Measurements from ENCODE around the gene DRC7.

DNA sequence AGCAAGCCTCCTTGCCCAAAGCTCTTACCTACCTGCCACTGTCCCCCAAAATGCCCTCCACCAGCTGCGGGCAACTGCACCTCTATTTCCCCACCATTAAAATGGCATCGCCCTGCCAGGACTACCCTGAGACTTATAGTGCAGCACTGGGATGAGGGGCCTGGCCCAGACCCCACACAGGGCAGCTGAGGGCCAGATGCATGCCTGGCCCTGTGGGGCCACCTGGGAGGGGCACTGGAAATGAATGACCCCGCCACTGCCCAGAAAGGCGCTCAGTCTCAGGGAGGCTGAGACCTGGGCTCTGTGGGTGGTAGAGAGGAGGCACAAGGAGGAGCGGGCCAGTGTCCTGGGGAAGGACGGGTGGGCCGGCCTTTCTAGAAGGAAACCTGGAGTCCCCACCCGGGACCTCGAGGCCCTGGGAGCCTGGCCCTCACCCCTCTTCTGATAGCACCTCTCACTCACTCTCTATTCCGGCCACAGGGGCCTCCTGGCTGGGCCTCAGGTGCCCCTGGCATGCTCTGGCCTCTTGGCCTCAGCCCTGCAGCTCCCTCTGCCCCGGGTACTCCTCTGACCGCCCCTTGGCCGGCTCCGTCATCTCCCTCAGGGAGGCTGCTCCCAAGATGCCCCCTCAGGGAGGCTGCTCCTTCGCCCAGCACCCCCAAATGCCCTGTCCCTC, 67.9 kb downstream of the DRC7 start:
- no peak for TF ChIP-seq POLR2A (IDR thresholded peaks at IDR 0.05)
- TF ChIP-seq CTCF (IDR thresholded peaks at IDR 0.05) = no peak
- no peak for TF ChIP-seq POLR2AphosphoS5 (IDR thresholded peaks at IDR 0.05)

All from breast epithelium (tissue), 3 donors.